Stimulated activated CD8-positive, alpha-beta memory T cell treated with anti-CD3 and anti-CD28 coated beads, Interleukin-7, amount 100 ng/mL, for 24 hours (primary cell): ENCODE results near the gene TRPV6.

Experiments used
- DNase-seq: peaks from one replicate; pipeline ENCODE4 v3.0.0-alpha.2; 2020; ENCODE audit warnings: low read depth

TRPV6 gene

GRCh38 chr7:142851919-142852318 is 33.6 kb downstream of the TRPV6 start:
- no peak for DNase-seq

GRCh38 chr7:142851269-142851668 is 34.3 kb downstream of the TRPV6 start:
- no peak for DNase-seq

GRCh38 chr7:142847353-142847752 is 38.2 kb downstream of the TRPV6 start:
- DNase-seq = no peak

DNA sequence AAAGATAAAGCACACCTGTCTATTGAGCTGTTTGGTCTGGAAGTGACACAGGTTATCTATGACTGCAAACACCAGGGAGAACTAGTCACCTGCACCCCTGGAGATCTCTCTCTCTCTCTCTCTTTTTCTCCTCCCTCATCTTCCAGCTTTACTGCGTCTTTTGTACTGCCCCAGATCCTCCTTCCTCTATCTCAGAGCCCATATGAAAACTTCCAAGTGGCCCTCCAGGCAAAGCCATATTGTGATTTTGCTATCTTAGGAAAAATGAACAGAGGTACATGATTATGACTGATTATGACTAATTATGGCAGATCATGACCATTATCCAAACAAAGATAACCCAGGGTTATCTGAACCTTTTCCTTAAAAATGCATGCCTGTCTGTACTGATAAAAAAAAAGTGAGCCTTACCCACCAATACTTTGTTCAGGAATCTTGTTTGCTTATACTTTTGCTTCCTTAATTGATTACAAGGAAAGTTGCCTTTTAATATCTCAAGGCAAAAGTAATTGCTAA is 43.2 kb downstream of the TRPV6 start:
- no peak for DNase-seq

- DNase-seq = no peak
Measured at GRCh38 chr7:142838461-142839213, 46.9 kb downstream of the TRPV6 start.

- no peak for DNase-seq
Measured at GRCh38 chr7:142836426-142836825, 49.1 kb downstream of the TRPV6 start.

- no peak for DNase-seq
Measured at GRCh38 chr7:142835487-142835886, 50.1 kb downstream of the TRPV6 start.

DNA sequence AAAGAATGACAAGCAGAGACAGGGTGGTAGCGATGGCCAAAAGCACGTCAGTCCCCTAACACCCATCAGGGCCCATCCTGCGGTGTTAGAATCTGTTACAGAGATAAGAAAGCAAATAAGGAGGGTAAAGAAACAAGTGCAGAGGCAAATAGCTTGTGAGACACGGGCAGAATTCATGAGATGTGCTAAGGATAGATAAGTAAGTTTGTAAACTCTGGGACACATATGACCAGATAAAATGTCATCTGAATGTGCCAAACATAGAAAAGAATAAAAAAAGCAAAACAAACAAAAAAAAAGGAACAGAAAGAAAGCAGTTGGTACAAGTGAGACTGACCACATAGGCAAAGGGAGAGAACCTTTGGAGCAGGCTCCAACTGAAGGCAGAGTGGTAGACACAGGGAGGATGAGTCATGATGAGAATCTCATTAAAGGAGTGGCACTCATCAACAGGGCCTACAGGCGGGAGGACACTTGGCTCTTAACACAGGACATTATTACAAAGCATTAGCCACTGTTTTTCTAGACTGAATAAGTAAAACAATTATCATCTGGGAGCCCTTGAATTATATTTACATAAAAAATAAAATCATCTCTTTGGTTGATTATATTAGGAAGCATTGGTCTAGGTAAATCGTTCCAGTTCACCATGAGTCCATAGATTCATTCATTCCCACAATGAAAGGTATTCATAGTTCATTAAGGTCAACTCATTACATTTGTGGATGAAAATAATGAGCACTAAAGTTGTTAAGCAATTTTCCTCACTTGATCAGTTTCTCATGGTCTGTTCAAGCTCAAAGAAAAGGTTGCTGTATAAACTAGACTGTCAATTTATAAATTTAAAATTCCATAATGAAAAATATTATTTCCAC is 52.1 kb downstream of the TRPV6 start:
- DNase-seq = no peak

DNA sequence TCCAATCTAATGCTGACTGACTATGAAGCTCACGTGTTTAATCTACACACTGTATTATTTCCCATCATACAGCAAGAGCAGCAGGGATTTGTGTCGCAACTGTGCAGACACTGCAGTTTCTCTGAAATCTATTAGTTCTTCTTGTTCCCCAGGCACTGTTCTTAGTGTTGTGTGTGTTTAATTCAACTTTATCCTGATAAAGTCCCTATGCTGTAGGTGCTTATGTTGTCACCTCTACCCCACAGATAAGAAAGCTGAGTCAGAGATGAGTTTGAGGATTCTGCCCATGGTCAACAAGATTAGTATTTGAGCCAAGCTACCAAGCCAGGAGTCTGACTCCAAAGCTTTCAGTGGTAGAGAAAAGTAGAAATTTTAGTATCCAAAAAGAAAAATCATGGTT is 53.1 kb downstream of the TRPV6 start:
- DNase-seq = no peak

DNA sequence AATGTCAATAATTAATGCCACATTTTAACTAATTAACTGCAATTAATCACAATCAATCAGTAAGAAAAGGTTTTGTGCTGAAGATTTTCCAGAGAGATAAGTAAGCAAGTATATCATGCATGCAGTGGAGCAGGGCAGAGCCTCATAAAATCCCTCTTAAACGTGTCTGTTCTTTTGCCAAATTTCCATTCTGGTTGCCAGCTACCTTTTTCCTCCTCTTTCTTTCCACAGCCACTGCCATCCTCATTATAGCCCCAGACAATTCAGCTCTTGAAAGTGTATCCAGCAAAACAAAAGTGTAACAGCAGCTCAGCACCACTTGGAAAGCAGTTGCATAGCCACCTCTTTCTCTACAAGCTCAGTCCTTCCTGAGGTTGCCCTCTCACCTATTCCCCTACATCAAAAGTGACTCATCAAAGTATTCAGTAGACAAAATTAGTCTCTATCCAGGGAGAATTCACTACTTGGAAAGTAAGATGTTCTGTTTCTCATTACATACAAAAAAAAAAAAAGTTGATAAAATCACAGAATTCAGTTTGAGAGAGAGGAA is 57.5 kb downstream of the TRPV6 start:
- DNase-seq = no peak

DNA sequence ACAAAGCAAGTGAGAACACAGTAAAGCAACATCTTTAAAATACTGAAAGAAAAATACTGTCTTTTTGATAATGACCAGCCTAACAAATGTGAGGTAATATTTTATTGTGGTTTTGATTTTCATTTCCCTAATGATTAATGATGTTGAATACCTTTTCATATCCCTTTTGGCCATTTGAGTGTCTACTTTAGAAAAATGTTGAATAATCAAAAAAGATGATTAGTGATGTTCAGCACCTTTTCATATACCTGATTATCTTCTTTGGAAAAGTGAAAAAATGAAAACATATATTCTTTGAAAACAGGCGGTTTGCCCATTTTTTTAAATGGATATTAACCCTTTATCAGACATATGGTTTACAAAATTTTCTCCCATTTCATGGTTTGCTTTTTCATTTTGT is 62.8 kb downstream of the TRPV6 start:
- no peak for DNase-seq
